GM13976 (cell line): ENCODE data around the gene ADGRG6.

Experiments
- DNase-seq: peaks from one replicate; pipeline ENCODE4 v3.0.0; 2012; ENCODE audit warnings: low spot score
- CTCF ChIP-seq: IDR thresholded peaks from 2 replicates; pipeline ENCODE4 v1.5.1; 2012; ENCODE audit warnings: borderline replicate concordance, mild to moderate bottlenecking; ENCODE audit not compliant: insufficient read depth; ENCODE audit errors: extremely low read depth, missing control alignments, control extremely low read depth
- in situ Hi-C: fragments of 300-500 bp; cut with MboI; formaldehyde crosslinking; loops from one replicate; pipeline ENCODE4 v1.12.0; 2022; ENCODE audit warnings: low sequenced_read_pairs, mixed read lengths, inconsistent platforms; ENCODE audit not compliant: unreplicated experiment

The ADGRG6 gene

GRCh38 chr6:142286088-142286409 is 15.8 kb upstream of the ADGRG6 start:
- no peak for TF ChIP-seq CTCF
- in situ Hi-C loops = no loop called here
- no peak for DNase-seq

- in situ Hi-C loops = no loop called here
- DNase-seq = no peak
- TF ChIP-seq CTCF = no peak
These were observed 12.1 kb upstream of the ADGRG6 start for GRCh38 chr6:142289687-142290086.

- in situ Hi-C loops = no loop called here
- no peak for TF ChIP-seq CTCF
These were observed 11.0 kb upstream of the ADGRG6 start for GRCh38 chr6:142290851-142291250.

GRCh38 chr6:142291512-142291911 is 10.3 kb upstream of the ADGRG6 start:
- no peak for DNase-seq
- in situ Hi-C loops = no loop called here
- TF ChIP-seq CTCF = no peak

More at GRCh38 chr6:142290851-142291250, 11.0 kb upstream of the ADGRG6 start:
- no peak for DNase-seq

- in situ Hi-C loops = no loop called here
- no peak for TF ChIP-seq CTCF
- DNase-seq = no peak
These were observed 9.5 kb upstream of the ADGRG6 start for GRCh38 chr6:142292166-142292924.

GRCh38 chr6:142293121-142293520 is 8.7 kb upstream of the ADGRG6 start:
- in situ Hi-C loops = no loop called here
- TF ChIP-seq CTCF = no peak
- no peak for DNase-seq
